A549 treated with CORT108297 at 1 μM for 4 hours (cell line): Measurements from ENCODE around the gene OR2K2. TPM values are rescaled to one million over a fixed set of nuclear protein-coding genes. Genes with fewer than 3 reads are reported as not detected.

Source experiments
- total RNA-seq: library from RNA; stranded (reverse); fragments of 200-300 nt; extraction: Qiagen RNA extraction; gene quantifications from 5 replicates; pipeline ENCODE4 v1.2.3, GENCODE V29; 2022

Gene OR2K2, protein sequence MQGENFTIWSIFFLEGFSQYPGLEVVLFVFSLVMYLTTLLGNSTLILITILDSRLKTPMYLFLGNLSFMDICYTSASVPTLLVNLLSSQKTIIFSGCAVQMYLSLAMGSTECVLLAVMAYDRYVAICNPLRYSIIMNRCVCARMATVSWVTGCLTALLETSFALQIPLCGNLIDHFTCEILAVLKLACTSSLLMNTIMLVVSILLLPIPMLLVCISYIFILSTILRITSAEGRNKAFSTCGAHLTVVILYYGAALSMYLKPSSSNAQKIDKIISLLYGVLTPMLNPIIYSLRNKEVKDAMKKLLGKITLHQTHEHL
- total RNA-seq: not detected in 5 replicates

DNA sequence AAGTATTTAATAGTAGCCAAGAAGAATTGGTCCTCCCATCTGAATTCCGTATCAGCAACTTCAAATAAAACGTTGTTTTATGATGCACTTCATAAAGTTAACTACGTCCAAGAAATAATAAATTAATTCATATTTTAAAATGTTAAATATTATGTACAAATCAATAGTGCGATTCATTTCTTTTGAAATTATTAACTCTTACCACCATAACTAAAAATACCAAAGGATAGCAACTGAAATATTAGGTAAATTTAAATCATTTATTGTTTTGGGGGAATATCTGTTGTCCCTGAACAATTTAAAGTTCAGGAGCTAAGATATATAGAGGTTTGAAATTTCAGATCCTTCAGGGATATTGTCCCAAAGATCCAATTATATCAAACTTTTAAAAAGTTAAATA is at the start of gene OR2K2:
OR2K2 (minus strand) TSS at position 101 of the 400 bp plus-strand sequence. CDS start 1,791 bp downstream, outside the sequence.

Other genes starting within 250 kb of the OR2K2 start
- 34.2 to 51.2 TPM (median 37.6 TPM) in 5 replicates for gene ECPAS, start 154.2 kb upstream of the OR2K2 start, total RNA-seq
- 0.66 to 0.92 TPM (median 0.83 TPM) in 5 replicates for gene ZNF483, start 195.0 kb upstream of the OR2K2 start, total RNA-seq